ENCODE data around the gene RAB20. TPM values are rescaled to one million over a fixed set of nuclear protein-coding genes. Genes with fewer than 3 reads are reported as not detected.
"Not testable (repeated sequence)": the region's sequence is repeated elsewhere in the genome, so short reads cannot be mapped to it uniquely, and the experiment has no call there.

RAB20 gene
- total RNA-seq, 1 experiment from 2014 or later, result 7.2 TPM

GRCh38 chr13:110554946-110555345, 6.6 kb downstream of the RAB20 start:
- no peak for DNase-seq (ENCODE audit: low read depth)

GRCh38 chr13:110554227-110554836, 7.2 kb downstream of the RAB20 start:
- DNase-seq (ENCODE audit: low read depth), result no peak

GRCh38 chr13:110553417-110553816, 8.1 kb downstream of the RAB20 start:
- DNase-seq (ENCODE audit: low read depth), result no peak

GRCh38 chr13:110552767-110553166, 8.8 kb downstream of the RAB20 start:
- DNase-seq (ENCODE audit: low read depth), result no peak

- DNase-seq (ENCODE audit: low read depth), result no peak
Measured at GRCh38 chr13:110551284-110551683, 10.2 kb downstream of the RAB20 start.

- DNase-seq (ENCODE audit: low read depth), result no peak
Measured at GRCh38 chr13:110549795-110550160, 11.7 kb downstream of the RAB20 start.

- DNase-seq (ENCODE audit: low read depth), result no peak
Measured at GRCh38 chr13:110548891-110549794, 12.4 kb downstream of the RAB20 start.

- peak; percentile 94 for DNase-seq (ENCODE audit: low read depth)
Measured at GRCh38 chr13:110546926-110547325, 14.6 kb downstream of the RAB20 start.

- no peak for DNase-seq (ENCODE audit: low read depth)
Measured at GRCh38 chr13:110546378-110546777, 15.1 kb downstream of the RAB20 start.

- DNase-seq (ENCODE audit: low read depth), result no peak
Measured at GRCh38 chr13:110542169-110542796, 19.2 kb downstream of the RAB20 start.

- DNase-seq (ENCODE audit: low read depth), result no peak
Measured at GRCh38 chr13:110541526-110541920, 20.0 kb downstream of the RAB20 start.

GRCh38 chr13:110540871-110541525, 20.5 kb downstream of the RAB20 start:
- DNase-seq (ENCODE audit: low read depth), result no peak

GRCh38 chr13:110539894-110540293, 21.6 kb downstream of the RAB20 start:
- no peak for DNase-seq (ENCODE audit: low read depth)

GRCh38 chr13:110538632-110539031, 22.9 kb downstream of the RAB20 start:
- no peak for DNase-seq (ENCODE audit: low read depth)

GRCh38 chr13:110536006-110536693, 25.4 kb downstream of the RAB20 start:
- no peak for DNase-seq (ENCODE audit: low read depth)

- DNase-seq (ENCODE audit: low read depth), result no peak
Measured at GRCh38 chr13:110535526-110535925, 26.0 kb downstream of the RAB20 start.

- no peak for DNase-seq (ENCODE audit: low read depth)
Measured at GRCh38 chr13:110533771-110534670, 27.5 kb downstream of the RAB20 start.

- DNase-seq (ENCODE audit: low read depth), result not testable (repeated sequence)
Measured at GRCh38 chr13:110532258-110532657, 29.3 kb downstream of the RAB20 start.

- DNase-seq (ENCODE audit: low read depth), result no peak
Measured at GRCh38 chr13:110531671-110532083, 29.8 kb downstream of the RAB20 start.

- DNase-seq (ENCODE audit: low read depth), result no peak
Measured at GRCh38 chr13:110531100-110531499, 30.4 kb downstream of the RAB20 start.
